HepG2 (cell line): ENCODE measurements around the gene CHRNB1. TPM values are rescaled to one million over a fixed set of nuclear protein-coding genes. Genes with fewer than 3 reads are reported as not detected.

Source experiments
- ATRX ChIP-seq: sonication (generic); formaldehyde crosslinking; IDR thresholded peaks from 2 replicates; pipeline ENCODE4 v1.4.0; 2020; ENCODE audit warnings: missing genetic modification reagents, borderline replicate concordance
- CCAR2 ChIP-seq: fragments of 200-400 bp; formaldehyde crosslinking; optimal IDR thresholded peaks from 2 replicates; pipeline ENCODE3; 2018; ENCODE audit warnings: low read depth, mild to moderate bottlenecking, low read length, moderate library complexity
- FOXA1 ChIP-seq, 2 experiments: fragments of 450-650 bp in 1 of 2; sonication (generic) in 1 of 2; formaldehyde crosslinking in 1 of 2; IDR thresholded peaks; 2 replicates each; pipeline versions ENCODE4 v1.4.0 to v1.6.1; 2016 to 2020; ENCODE audit warnings: missing genetic modification reagents in 1 of 2
- GABPB1 ChIP-seq: IDR thresholded peaks from 2 replicates; pipeline ENCODE4 v1.6.1; 2016; ENCODE audit warnings: mild to moderate bottlenecking, missing genetic modification reagents, moderate library complexity, missing compliant biosample characterization
- IKZF4 ChIP-seq: sonication (generic); formaldehyde crosslinking; IDR thresholded peaks from 2 replicates; pipeline ENCODE4 v1.5.1; 2020; ENCODE audit warnings: borderline replicate concordance, mild to moderate bottlenecking, low read depth, missing genetic modification reagents; ENCODE audit errors: not compliant biosample characterization
- JUNB ChIP-seq: sonication (generic); formaldehyde crosslinking; IDR thresholded peaks from 2 replicates; pipeline ENCODE4 v1.8.0; 2022; ENCODE audit warnings: missing genetic modification reagents, mild to moderate bottlenecking, borderline replicate concordance
- MEF2D ChIP-seq: sonication (generic); formaldehyde crosslinking; IDR thresholded peaks from 2 replicates; pipeline ENCODE4 v1.5.1; 2020; ENCODE audit warnings: mild to moderate bottlenecking, missing genetic modification reagents
- NCOA5 ChIP-seq: sonication (generic); formaldehyde crosslinking; IDR thresholded peaks from 2 replicates; pipeline ENCODE4 v1.4.0; 2020; ENCODE audit warnings: missing genetic modification reagents
- NFIC ChIP-seq: IDR thresholded peaks from 2 replicates; pipeline ENCODE4 v1.6.1; 2012; ENCODE audit warnings: mild to moderate bottlenecking, low read length, inconsistent platforms
- POLR2AphosphoS2 ChIP-seq: IDR thresholded peaks from 2 replicates; pipeline ENCODE4 v1.6.1; 2011; ENCODE audit warnings: low read depth, low read length, improper control_type of control experiment
- SP4 ChIP-seq: sonication (generic); formaldehyde crosslinking; IDR thresholded peaks from 2 replicates; pipeline ENCODE4 v1.8.1; 2023; ENCODE audit warnings: mild to moderate bottlenecking, missing genetic modification reagents
- TCF7L2 ChIP-seq: IDR thresholded peaks from 2 replicates; pipeline ENCODE4 v1.6.1; 2011; ENCODE audit warnings: mild to moderate bottlenecking, low read depth, low read length, moderate library complexity
- TEAD2 ChIP-seq: sonication (generic); formaldehyde crosslinking; IDR thresholded peaks from 2 replicates; pipeline ENCODE4 v1.9.0; 2021; ENCODE audit warnings: missing genetic modification reagents
- ZFP36 ChIP-seq: fragments of 150-350 bp; IDR thresholded peaks from 2 replicates; pipeline ENCODE4 v1.6.1; 2018; ENCODE audit warnings: borderline replicate concordance, low read length, low read depth; ENCODE audit not compliant: partially characterized antibody
- ZFP82 ChIP-seq: sonication (generic); formaldehyde crosslinking; IDR thresholded peaks from 2 replicates; pipeline ENCODE4 v1.5.1; 2020; ENCODE audit warnings: mild to moderate bottlenecking, missing genetic modification reagents, borderline replicate concordance
- ZNF235 ChIP-seq: sonication (generic); formaldehyde crosslinking; IDR thresholded peaks from 2 replicates; pipeline ENCODE4 v1.8.1; 2023; ENCODE audit warnings: mild to moderate bottlenecking, missing genetic modification reagents, borderline replicate concordance
- ZNF33B ChIP-seq: sonication (generic); formaldehyde crosslinking; IDR thresholded peaks from 2 replicates; pipeline ENCODE4 v1.5.1; 2020; ENCODE audit warnings: mild to moderate bottlenecking, missing genetic modification reagents
- ZNF446 ChIP-seq: sonication (generic); formaldehyde crosslinking; IDR thresholded peaks from 2 replicates; pipeline ENCODE4 v1.5.0; 2020; ENCODE audit warnings: mild to moderate bottlenecking, missing genetic modification reagents
- ZNF672 ChIP-seq: sonication (generic); formaldehyde crosslinking; IDR thresholded peaks from 2 replicates; pipeline ENCODE4 v1.8.1; 2022; ENCODE audit warnings: missing genetic modification reagents
- ZNF83 ChIP-seq: sonication (generic); formaldehyde crosslinking; IDR thresholded peaks from 2 replicates; pipeline ENCODE4 v1.4.0; 2020; ENCODE audit warnings: missing genetic modification reagents, mild to moderate bottlenecking, borderline replicate concordance
- polyA plus RNA-seq, 8 experiments: library from polyadenylated mRNA; depleted of rRNA in 3 of 8; stranded (reverse) in 7 of 8; unstranded in 1 of 8; fragments of >200 nt; fragmentation: Illumina TruSeq in 4 of 8; extraction: Trizol in 4 of 8; gene quantifications; 2 replicates each; pipeline versions ENCODE4 v1.2.1 to v1.2.3, GENCODE V29; 2011 to 2016; ENCODE audit warnings: low read depth in 4 of 8, missing spikeins in 1 of 8, mixed read lengths in 1 of 8; ENCODE audit not compliant: insufficient read depth in 1 of 8
- total RNA-seq, 5 experiments: library from RNA; depleted of rRNA; stranded (reverse); fragments of >200 nt; fragmentation: Illumina TruSeq; extraction: Trizol; gene quantifications; 2 replicates each; pipeline ENCODE4 v1.2.3, GENCODE V29; 2016; ENCODE audit warnings: low read depth in 1 of 5
- TF ChIP-seq, protein P1 (sequence below): sonication (generic); formaldehyde crosslinking; IDR thresholded peaks from 2 replicates; pipeline ENCODE4 v1.8.1; 2022; ENCODE audit warnings: mild to moderate bottlenecking, missing genetic modification reagents
- TF ChIP-seq, protein P2 (sequence below): sonication (generic); formaldehyde crosslinking; IDR thresholded peaks from 2 replicates; pipeline ENCODE4 v1.8.0; 2022; ENCODE audit warnings: missing genetic modification reagents, low read depth, mild to moderate bottlenecking, borderline replicate concordance
- TF ChIP-seq, protein P3 (sequence below): sonication (generic); formaldehyde crosslinking; IDR thresholded peaks from 2 replicates; pipeline ENCODE4 v1.8.0; 2022; ENCODE audit warnings: mild to moderate bottlenecking, missing genetic modification reagents, moderate library complexity
- TF ChIP-seq, protein P4 (sequence below): sonication (generic); formaldehyde crosslinking; IDR thresholded peaks from 2 replicates; pipeline ENCODE4 v1.5.1; 2020; ENCODE audit warnings: mild to moderate bottlenecking, missing genetic modification reagents, moderate library complexity
- TF ChIP-seq, protein P5 (sequence below): sonication (generic); formaldehyde crosslinking; conservative IDR thresholded peaks from 2 replicates; pipeline ENCODE4 v1.5.0; 2020; ENCODE audit warnings: missing genetic modification reagents

Gene CHRNB1
- total and polyA plus RNA-seq, 2 of the 13 experiments (the other 11 are each of a cell fraction or from before 2014, with no cell fraction given) = 5.4 to 33.7 TPM

DNA sequence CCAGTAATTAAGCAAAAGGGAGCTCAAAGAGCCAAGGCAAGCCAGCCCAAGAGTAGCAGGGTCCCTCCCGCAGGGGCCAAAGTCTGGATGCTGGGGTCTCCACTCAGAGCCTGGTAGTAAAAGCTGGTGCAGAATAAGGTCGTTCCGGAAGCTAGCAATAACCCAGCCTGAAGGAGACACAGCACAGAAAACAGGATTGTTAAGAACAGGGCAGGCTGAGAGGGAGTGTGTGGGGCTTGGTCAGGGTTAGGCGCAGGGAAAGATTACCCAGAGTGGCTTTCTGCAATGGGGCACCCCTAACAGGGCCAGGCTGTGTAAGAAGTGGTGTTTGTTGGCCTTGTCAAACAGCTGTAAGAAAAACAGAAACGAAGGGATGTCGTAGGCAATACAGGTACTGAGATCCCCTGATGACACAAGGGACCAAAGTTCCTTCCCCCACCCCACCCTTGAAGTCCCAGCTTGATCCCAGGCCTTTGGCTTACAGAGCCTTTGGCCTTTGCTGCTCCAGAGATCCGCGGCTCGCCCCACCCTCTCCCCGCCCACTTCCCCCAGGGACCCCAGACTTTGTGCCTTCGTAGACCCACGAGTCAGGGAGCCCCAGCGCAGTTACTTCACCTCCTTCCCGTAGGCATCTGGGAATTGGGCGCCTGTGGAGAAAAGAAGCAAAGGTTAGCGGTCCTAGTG lies 41.7 kb upstream of the CHRNB1 start (continued):
- TF ChIP-seq, protein P1, sequence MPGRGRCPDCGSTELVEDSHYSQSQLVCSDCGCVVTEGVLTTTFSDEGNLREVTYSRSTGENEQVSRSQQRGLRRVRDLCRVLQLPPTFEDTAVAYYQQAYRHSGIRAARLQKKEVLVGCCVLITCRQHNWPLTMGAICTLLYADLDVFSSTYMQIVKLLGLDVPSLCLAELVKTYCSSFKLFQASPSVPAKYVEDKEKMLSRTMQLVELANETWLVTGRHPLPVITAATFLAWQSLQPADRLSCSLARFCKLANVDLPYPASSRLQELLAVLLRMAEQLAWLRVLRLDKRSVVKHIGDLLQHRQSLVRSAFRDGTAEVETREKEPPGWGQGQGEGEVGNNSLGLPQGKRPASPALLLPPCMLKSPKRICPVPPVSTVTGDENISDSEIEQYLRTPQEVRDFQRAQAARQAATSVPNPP = 0 out of 2 replicates have a peak, but pooled peaks have one; percentile 15
- TF ChIP-seq ZNF446 (no peak), ZFP36 (no peak), ZNF235 (no peak), NCOA5 (no peak), ZFP82 (CRISPR knock-in tag) (no peak), IKZF4 (CRISPR knock-in tag) (no peak), TEAD2 (CRISPR knock-in tag) (no peak), CCAR2 (no peak), ZNF33B (no peak), ATRX (CRISPR knock-in tag) (no peak), MEF2D (0 out of 2 replicates have a peak, but pooled peaks have one; percentile 37), JUNB (CRISPR knock-in tag) (no peak), ZNF672 (CRISPR knock-in tag) (no peak), GABPB1 (CRISPR knock-in tag) (no peak; the same call in 1 of the 2 replicates), ZNF83 (CRISPR knock-in tag) (no peak), POLR2AphosphoS2 (no peak), SP4 (CRISPR knock-in tag) (0 out of 2 replicates have a peak, but pooled peaks have one; percentile 35), NFIC (no peak), TCF7L2 (no peak), FOXA1 (IDR thresholded peaks at IDR 0.05) (no peak), FOXA1 (CRISPR knock-in tag; IDR thresholded peaks at IDR 0.05) (peak; percentile 36; the same call in 1 of the 2 replicates)
- TF ChIP-seq, protein P2, sequence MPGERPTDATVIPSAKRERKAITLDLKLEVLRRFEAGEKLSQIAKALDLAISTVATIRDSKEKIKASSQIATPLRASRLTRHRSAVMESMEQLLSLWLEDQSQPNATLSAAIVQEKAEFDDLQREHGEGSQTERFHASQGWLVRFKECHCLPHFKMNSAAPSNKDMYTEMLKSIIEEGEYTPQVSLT (CRISPR knock-in tag) = no peak
- TF ChIP-seq, protein P3, sequence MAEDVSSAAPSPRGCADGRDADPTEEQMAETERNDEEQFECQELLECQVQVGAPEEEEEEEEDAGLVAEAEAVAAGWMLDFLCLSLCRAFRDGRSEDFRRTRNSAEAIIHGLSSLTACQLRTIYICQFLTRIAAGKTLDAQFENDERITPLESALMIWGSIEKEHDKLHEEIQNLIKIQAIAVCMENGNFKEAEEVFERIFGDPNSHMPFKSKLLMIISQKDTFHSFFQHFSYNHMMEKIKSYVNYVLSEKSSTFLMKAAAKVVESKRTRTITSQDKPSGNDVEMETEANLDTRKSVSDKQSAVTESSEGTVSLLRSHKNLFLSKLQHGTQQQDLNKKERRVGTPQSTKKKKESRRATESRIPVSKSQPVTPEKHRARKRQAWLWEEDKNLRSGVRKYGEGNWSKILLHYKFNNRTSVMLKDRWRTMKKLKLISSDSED (CRISPR knock-in tag) = no peak
- TF ChIP-seq, protein P4, sequence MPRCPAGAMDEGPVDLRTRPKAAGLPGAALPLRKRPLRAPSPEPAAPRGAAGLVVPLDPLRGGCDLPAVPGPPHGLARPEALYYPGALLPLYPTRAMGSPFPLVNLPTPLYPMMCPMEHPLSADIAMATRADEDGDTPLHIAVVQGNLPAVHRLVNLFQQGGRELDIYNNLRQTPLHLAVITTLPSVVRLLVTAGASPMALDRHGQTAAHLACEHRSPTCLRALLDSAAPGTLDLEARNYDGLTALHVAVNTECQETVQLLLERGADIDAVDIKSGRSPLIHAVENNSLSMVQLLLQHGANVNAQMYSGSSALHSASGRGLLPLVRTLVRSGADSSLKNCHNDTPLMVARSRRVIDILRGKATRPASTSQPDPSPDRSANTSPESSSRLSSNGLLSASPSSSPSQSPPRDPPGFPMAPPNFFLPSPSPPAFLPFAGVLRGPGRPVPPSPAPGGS (CRISPR knock-in tag) = no peak
- TF ChIP-seq, protein P5, sequence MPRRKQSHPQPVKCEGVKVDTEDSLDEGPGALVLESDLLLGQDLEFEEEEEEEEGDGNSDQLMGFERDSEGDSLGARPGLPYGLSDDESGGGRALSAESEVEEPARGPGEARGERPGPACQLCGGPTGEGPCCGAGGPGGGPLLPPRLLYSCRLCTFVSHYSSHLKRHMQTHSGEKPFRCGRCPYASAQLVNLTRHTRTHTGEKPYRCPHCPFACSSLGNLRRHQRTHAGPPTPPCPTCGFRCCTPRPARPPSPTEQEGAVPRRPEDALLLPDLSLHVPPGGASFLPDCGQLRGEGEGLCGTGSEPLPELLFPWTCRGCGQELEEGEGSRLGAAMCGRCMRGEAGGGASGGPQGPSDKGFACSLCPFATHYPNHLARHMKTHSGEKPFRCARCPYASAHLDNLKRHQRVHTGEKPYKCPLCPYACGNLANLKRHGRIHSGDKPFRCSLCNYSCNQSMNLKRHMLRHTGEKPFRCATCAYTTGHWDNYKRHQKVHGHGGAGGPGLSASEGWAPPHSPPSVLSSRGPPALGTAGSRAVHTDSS (CRISPR knock-in tag) = no peak
